PC-9 (cell line): ENCODE results near the gene FAM241A.

Source experiments
- CTCF ChIP-seq: fragments of 200-600 bp; sonication (generic); conservative IDR thresholded peaks from 2 replicates; pipeline ENCODE4 v1.6.1; 2017; ENCODE audit warnings: mixed run types, antibody characterized with exemption, mild to moderate bottlenecking, moderate library complexity
- EZH2 ChIP-seq: fragments of 200-600 bp; sonication (generic); IDR thresholded peaks from 2 replicates; pipeline ENCODE4 v1.8.0; 2017; ENCODE audit warnings: antibody characterized with exemption, low read depth

- TF ChIP-seq CTCF (no peak), EZH2 (no peak)
Measured at GRCh38 chr4:112153211-112153791, 8.0 kb downstream of the FAM241A start.
